ES-I3 (cell line): ENCODE measurements around the gene NMB.
"Not testable (repeated sequence)": the region's sequence is repeated elsewhere in the genome, so short reads cannot be mapped to it uniquely, and the experiment has no call there.

Experiments
- H3K36me3 ChIP-seq: 2 replicates; pipeline ENCODE4 v1.6.1; 2013; ENCODE audit warnings: mild to moderate bottlenecking, low read length, control low read depth, moderate library complexity; ENCODE audit not compliant: insufficient read depth
- H3K4me1 ChIP-seq: 2 replicates; pipeline ENCODE4 v1.6.1; 2013; ENCODE audit warnings: mild to moderate bottlenecking, control low read depth, low read length; ENCODE audit not compliant: insufficient read depth
- H3K9ac ChIP-seq: 2 replicates; pipeline ENCODE4 v1.6.1; 2013; ENCODE audit warnings: low read depth, mild to moderate bottlenecking, low read length, moderate library complexity
- H3K9me3 ChIP-seq: 2 replicates; pipeline ENCODE4 v1.6.1; 2013; ENCODE audit warnings: mild to moderate bottlenecking, low read length, moderate library complexity; ENCODE audit not compliant: control insufficient read depth, insufficient read depth

Gene NMB, protein sequence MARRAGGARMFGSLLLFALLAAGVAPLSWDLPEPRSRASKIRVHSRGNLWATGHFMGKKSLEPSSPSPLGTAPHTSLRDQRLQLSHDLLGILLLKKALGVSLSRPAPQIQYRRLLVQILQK

DNA sequence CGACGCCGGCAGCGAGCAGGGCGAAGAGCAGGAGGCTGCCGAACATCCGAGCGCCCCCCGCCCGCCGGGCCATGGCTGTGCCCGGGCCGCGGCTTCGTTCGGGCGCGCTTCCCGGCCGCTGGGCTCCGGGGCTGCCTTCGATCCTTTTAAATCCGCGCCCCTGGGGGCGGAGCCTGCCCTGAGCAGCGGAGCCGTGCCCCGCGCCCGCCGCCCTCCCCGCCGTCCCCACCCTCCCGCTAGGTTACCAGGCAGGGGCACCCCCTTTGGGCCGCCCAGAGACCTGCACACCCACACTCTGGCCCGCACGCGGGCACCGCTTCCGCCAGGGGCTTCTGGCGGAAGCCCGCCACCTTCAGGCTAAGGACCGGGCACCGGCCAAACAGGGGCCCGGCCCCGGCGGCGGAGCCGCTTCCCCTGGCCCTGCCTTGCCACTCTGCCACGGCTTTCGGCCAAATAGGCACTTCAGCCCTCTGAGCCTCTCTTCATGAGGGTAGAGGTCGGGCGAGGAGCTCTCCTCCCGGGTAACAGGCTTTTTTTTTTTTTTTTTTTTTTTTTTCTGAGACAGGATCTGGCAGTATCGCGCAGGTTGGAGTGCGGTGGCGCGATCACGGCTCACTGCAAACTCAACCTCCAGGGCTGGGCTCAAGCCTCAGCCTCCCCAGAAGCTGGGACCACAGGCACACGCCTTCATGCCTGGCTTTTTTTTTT is at the start of gene NMB:
TSS of gene NMB (minus strand) at position 120 of the 708 bp plus-strand sequence. CDS start at position 73, 47 bp downstream.
- no peaks in the 10 kb centered on the region; the same call in 1 of the 2 replicates for H3K4me1 ChIP-seq
- 0 out of 2 replicates have a peak, but pooled peaks cover 3% of the 10 kb centered on the region for H3K36me3 ChIP-seq
- H3K9ac ChIP-seq: peak within 1 kb of the TSS; percentile 67

DNA sequence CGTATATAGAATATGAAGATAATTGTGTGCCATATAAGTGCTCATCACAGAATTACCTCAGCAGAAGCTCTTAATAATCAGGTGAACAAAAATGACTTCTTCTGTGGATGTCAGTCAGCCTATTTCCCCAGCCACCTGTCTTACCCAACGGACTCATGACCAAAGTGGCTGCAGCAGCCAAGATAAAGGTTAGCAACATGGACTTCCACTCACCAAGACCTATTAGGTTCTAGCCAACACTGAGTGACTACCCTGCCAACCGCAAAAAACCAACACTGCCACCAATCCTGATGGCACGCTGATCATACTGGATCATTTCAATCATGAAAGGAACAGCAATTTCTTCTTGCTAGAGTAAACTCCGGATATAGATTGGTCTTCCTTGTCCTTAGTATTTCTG is 45.8 kb upstream of the NMB start:
- no peaks in the 10 kb centered on the region for H3K9me3 ChIP-seq
- H3K36me3 ChIP-seq: no peaks in the 10 kb centered on the region; the same call in 1 of the 2 replicates
- H3K4me1 ChIP-seq: no peaks in the 10 kb centered on the region
- H3K9ac ChIP-seq: no peak overlapping the region

More for the DNA sequence above, at the start of gene NMB:
- H3K9me3 ChIP-seq: no peaks in the 10 kb centered on the region

DNA sequence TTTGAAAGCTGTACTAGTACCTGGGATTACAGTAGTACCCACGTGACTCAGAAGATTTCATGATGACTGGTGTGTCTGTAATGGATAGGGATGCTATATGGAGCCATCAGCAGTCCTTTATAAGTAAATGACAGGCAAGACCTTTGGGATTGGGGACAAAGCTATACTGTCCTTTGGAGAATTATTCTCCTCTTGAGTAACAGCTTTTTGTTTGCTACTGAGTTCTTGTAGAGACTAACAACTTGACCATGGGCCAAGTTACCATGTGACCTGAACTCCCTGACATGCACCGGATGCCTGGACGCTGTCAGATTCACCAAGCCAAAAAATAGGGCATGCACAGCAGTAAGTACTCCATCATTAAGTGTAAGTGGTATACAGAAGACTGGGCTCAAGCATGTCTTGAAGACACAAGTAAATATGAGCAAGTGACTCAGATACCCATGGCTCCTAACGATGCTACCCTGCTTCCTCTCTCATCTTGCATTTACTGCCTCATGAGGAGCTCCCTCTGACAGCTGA is 45.0 kb upstream of the NMB start:
- H3K9ac ChIP-seq: no peak overlapping the region
- H3K36me3 ChIP-seq: no peaks in the 10 kb centered on the region; the same call in 1 of the 2 replicates
- H3K4me1 ChIP-seq: no peaks in the 10 kb centered on the region
- H3K9me3 ChIP-seq: no peaks in the 10 kb centered on the region

DNA sequence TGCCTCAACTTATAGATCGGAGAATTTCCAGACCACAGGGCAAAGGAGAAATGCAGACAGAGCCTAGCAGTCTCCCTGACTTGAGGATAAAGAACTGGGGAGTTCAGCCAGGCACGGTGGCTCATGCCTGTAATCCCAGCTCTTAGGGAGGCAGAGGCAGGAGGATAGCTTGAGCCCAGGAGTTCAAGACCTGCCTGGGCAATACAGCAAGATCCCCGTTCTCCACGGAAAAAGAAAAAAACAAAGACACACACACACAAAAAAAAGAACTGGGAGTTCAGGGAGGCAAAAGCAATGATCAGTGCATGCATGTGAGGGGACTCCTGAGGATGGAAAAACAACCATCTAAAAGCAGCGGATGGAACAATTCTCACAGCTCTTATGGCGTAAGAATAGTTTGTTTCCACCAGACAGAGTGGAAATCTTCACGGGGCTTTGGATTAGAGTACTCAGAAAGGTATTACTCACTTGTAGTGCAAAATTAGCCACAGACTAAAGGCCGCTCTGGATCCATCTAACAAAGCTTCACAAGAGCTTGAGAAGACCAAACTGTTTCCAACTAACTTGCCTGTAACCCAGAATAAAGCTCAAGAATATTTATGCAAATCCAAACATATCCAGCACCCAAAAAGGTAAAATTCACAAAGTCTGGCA is 41.7 kb upstream of the NMB start:
- no peak overlapping the region for H3K9ac ChIP-seq
- H3K36me3 ChIP-seq: no peaks in the 10 kb centered on the region; the same call in 1 of the 2 replicates
- H3K4me1 ChIP-seq: no peaks in the 10 kb centered on the region
- H3K9me3 ChIP-seq: no peaks in the 10 kb centered on the region

DNA sequence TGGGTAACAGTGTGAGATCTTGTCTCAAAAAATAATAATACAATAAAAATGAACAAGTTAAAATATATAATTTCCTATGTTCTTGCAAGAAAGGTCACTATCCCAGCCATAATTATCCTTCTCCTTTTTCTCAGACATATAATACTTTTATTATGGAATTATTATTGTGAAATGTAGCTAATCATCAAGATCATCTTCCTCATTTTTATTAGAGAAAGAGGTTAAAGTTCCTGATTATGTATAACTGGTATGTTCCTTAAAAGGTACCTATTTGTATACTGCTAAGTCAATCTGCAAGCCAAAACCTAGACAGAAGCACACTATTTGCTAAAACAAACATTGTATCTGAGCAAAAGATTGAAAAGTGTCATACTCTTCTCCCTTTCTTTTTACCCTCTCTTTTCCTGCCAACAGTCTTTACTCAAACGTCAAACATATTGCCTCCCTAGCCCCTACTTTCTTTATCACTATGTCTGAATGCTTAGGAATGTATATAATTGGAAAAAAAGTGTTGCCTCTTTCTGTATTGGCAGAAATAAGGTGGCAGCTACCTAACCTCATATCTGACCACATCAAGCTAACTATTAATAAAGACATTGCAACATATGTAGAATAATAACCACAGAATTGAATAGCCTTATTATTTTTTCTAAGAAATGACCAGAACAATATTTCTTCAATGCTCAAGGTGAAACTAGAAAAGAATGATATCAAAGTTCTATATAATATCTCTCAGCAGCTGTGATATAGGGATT is 39.4 kb upstream of the NMB start:
- Histone ChIP-seq H3K9ac (no peak overlapping the region), H3K4me1 (no peaks in the 10 kb centered on the region), H3K9me3 (no peaks in the 10 kb centered on the region), H3K36me3 (no peaks in the 10 kb centered on the region)

DNA sequence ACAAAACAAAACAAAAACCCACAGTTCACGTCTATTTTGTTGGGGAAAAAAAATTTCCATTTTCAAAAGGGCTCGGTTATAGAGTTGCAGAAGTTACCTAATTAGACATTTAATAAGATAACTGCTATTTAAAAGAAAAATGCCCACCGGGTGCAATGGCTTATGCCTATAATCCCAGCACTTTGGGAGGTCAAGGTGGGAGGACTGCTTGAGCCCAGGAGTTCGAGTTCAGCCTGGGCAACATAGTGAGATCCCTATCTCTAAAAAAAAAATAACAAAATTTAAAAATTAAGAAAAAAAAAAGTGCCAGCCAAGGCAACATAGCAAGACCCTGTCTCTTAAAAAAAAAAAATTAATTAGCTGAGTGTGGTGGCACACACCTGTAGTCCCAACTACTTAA is 38.8 kb upstream of the NMB start:
- Histone ChIP-seq H3K4me1 (no peaks in the 10 kb centered on the region), H3K9me3 (no peaks in the 10 kb centered on the region), H3K36me3 (no peaks in the 10 kb centered on the region), H3K9ac (no peak overlapping the region)

DNA sequence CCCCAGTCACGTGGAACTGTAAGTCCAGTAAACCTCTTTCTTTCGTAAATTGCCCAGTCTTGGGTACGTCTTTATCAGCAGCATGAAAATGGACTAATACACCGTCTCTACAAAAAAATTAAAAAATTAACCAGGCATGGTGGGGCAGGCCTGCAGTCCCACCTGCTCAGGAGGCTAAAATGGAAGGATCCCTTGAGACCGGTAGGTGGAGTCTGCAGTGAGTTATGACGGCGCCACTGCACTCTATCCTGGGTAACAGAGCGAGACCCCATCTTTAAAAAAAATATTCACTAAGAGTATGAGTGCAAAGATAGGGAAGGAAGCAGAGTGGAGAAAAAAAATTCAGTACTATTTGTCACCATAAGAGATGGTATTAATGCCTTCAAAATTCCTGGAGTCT is 32.3 kb upstream of the NMB start:
- H3K4me1 ChIP-seq: no peaks in the 10 kb centered on the region
- peaks cover 8% of the 10 kb centered on the region; the same call in 1 of the 2 replicates for H3K36me3 ChIP-seq
- no peak overlapping the region for H3K9ac ChIP-seq
- no peaks in the 10 kb centered on the region for H3K9me3 ChIP-seq

DNA sequence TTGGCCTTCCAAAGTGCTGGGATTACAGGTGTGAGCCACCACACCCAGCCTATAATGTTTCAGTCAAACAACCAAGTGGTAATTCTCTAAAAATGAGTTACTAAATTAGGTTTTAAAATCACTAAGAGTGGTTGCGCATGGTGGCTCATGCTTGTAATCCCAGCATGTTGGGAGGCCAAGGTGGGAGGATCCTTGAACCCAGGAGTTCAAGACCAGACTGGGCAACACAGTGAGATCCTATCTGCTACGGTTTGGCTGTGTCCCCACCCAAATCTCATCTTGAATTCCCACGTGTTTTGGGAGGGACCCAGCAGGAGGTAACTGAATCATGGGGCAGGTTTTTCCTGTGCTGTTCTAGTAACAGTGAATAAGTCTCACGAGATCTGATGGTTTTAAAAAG is 31.9 kb upstream of the NMB start:
- Histone ChIP-seq H3K9me3 (no peaks in the 10 kb centered on the region), H3K36me3 (peaks cover 8% of the 10 kb centered on the region; the same call in 1 of the 2 replicates), H3K9ac (no peak overlapping the region), H3K4me1 (no peaks in the 10 kb centered on the region)

DNA sequence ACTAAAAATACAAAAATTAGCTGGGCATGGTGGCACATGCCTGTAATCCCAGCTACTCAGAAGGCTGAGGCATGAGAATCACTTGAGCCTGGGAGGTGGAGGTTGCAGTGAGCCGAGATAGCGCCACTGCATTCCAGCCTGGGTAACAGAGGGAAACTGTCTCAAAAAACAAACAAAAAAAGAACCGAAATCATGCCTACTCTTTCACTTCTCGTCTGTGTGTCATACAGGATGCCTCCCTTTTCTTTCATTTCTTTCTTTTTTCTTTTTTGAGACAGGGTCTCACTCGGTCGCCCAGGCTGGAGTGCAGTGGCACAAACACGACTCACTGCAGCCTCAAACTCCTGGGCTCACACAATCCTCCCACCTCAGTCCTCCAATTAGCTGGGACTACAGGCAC is 28.4 kb upstream of the NMB start:
- not testable (repeated sequence) for H3K36me3 ChIP-seq, H3K4me1 ChIP-seq, H3K9ac ChIP-seq, H3K9me3 ChIP-seq

DNA sequence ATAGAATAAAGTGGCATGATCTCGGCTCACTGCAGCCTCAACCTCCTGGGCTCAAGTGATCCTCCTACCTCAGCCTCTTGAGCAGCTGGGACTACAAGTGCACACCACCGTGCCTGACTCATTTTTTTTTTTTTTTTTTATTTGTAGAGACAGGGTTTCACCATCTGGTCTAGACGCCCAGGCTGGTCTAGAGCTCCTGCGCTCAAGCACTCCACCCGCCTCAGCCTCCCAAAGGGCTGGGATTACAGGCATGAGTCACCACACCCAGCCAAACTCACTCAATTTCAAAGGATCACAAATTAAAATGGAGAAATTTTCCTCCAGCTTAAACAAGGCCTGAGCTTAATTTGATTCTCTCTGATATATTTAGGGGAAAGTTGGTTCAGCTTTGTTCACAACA is 27.3 kb upstream of the NMB start:
- no peaks in the 10 kb centered on the region for H3K9me3 ChIP-seq

DNA sequence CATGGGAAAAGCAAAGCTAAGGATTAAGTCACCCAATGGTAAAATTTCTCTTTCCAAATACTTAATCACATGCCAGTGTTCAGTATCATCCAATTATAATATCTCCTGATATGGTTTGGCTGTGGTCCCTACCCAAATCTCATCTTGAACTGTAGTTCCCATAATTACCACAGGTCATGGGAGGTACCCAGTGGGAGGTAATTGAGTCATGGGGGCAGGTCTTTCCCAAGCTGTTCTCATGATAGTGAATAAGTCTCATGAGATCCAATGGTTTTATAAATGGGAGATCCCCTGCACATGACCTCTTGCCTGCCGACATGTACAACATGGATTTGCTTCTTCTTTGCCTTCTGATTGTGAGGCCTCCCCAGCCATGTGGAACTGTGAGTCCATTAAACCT is 26.1 kb upstream of the NMB start:
- H3K36me3 ChIP-seq: peaks cover 7% of the 10 kb centered on the region

More for the DNA sequence above, 27.3 kb upstream of the NMB start:
- Histone ChIP-seq H3K36me3 (peaks cover 11% of the 10 kb centered on the region), H3K4me1 (no peaks in the 10 kb centered on the region), H3K9ac (no peak overlapping the region)

DNA sequence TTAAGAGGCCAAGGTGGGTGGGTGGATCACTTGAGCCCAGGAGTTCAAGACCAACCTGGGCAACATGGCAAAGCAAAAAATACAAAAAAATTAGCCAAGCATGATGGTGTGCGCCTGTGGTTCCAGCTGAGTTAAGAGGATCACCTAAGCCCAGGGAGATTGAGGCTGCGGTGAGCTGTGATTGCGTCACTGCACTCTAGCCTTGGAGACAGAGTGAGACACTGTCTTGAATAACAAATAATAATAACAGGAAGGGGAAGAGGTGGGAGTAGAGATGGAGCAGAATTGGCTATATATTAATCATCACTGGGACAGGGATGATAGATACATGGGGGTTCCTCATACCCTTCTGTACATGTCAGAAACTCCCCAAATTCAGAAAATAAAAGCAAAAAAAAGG is 23.8 kb upstream of the NMB start:
- Histone ChIP-seq H3K36me3 (peaks cover 5% of the 10 kb centered on the region), H3K4me1 (no peaks in the 10 kb centered on the region), H3K9me3 (no peaks in the 10 kb centered on the region), H3K9ac (no peak overlapping the region)

More for the DNA sequence above, 26.1 kb upstream of the NMB start:
- Histone ChIP-seq H3K9me3 (no peaks in the 10 kb centered on the region), H3K4me1 (no peaks in the 10 kb centered on the region), H3K9ac (no peak overlapping the region)

DNA sequence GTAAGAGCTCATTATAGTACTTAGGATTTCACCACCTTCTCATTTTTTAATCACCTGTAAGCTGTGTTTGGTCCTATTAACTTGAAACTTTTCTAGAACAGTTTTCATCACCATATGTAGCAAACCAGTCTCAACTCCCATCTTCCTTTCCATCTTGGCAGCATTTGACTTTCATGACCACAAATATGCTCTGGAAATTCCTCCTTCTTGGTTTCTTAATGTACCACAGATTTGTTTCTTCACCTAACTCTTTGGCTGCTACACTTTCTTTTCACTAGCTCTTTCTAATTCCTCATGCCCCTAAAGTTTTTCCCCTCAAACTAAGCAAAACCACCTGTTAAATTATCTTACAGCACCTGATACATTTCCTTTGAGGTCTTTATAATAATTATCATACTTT is 13.2 kb upstream of the NMB start:
- Histone ChIP-seq H3K36me3 (peaks cover 20% of the 10 kb centered on the region), H3K9me3 (no peaks in the 10 kb centered on the region), H3K9ac (no peak overlapping the region), H3K4me1 (no peaks in the 10 kb centered on the region)

DNA sequence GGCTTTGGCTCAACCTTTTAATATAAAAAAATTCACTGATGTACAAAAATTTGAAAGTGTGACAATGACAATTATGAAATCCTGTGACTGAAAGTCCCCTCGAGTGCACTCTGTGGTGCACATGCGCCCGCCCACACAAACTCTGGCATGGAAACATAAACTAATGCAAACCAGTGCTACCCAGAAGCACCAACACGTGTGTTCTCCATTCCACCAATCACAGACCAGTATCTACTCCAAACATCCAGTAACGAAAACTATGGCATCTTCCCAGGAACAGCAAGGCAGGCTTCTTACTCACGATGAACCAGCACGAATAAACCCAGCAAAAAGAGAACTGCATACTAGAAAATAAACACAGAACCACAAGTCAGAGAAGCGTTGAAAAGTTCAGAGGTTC is 11.7 kb upstream of the NMB start:
- Histone ChIP-seq H3K36me3 (peaks cover 21% of the 10 kb centered on the region), H3K9me3 (no peaks in the 10 kb centered on the region), H3K9ac (no peak overlapping the region), H3K4me1 (no peaks in the 10 kb centered on the region)
